H9 (cell line): ENCODE measurements around the gene POMT2. TPM values are rescaled to one million over a fixed set of nuclear protein-coding genes. Genes with fewer than 3 reads are reported as not detected.

ENCODE experiments used
- DNase-seq: peaks from one replicate; pipeline ENCODE4 v3.0.0-alpha.2; 2017
- H2AFZ ChIP-seq: one replicate; pipeline ENCODE4 v1.6.1; 2013; ENCODE audit warnings: mild to moderate bottlenecking, low read length, control low read depth, moderate library complexity
- H2AK5ac ChIP-seq: 2 replicates; pipeline ENCODE4 v1.6.1; 2013; ENCODE audit warnings: low read length, control low read depth, mixed read lengths; ENCODE audit not compliant: insufficient read length
- H2BK120ac ChIP-seq: one replicate; pipeline ENCODE4 v1.6.1; 2013; ENCODE audit warnings: low read depth, mild to moderate bottlenecking, low read length, control low read depth, inconsistent platforms; ENCODE audit not compliant: poor library complexity, severe bottlenecking
- H2BK12ac ChIP-seq: 2 replicates; pipeline ENCODE4 v1.6.1; 2013; ENCODE audit warnings: low read length, control low read depth, mixed read lengths, low read depth; ENCODE audit not compliant: insufficient read length
- H2BK15ac ChIP-seq: 2 replicates; pipeline ENCODE4 v1.6.1; 2013; ENCODE audit warnings: low read depth, low read length, control low read depth
- H2BK20ac ChIP-seq: one replicate; pipeline ENCODE4 v1.6.1; 2013; ENCODE audit warnings: low read depth, mild to moderate bottlenecking, low read length, control low read depth, inconsistent platforms; ENCODE audit not compliant: poor library complexity, severe bottlenecking
- H2BK5ac ChIP-seq: 2 replicates; pipeline ENCODE4 v1.6.1; 2013; ENCODE audit warnings: low read length, control low read depth, mixed read lengths; ENCODE audit not compliant: insufficient read length
- H3K14ac ChIP-seq: 2 replicates; pipeline ENCODE4 v1.6.1; 2013; ENCODE audit warnings: low read length, control low read depth; ENCODE audit not compliant: insufficient read depth
- H3K18ac ChIP-seq: 2 replicates; pipeline ENCODE4 v1.6.1; 2013; ENCODE audit warnings: low read depth, mild to moderate bottlenecking, mixed read lengths, low read length, control low read depth; ENCODE audit not compliant: insufficient read length
- H3K23ac ChIP-seq: 2 replicates; pipeline ENCODE4 v1.6.1; 2013; ENCODE audit warnings: low read length, control low read depth, mixed read lengths, low read depth; ENCODE audit not compliant: insufficient read length
- H3K23me2 ChIP-seq: 2 replicates; pipeline ENCODE4 v1.6.1; 2013; ENCODE audit warnings: low read depth, mild to moderate bottlenecking, mixed read lengths, low read length, control low read depth; ENCODE audit not compliant: insufficient read length, poor library complexity, severe bottlenecking
- H3K27ac ChIP-seq: 2 replicates; pipeline ENCODE4 v1.5.1; 2013; ENCODE audit warnings: low read length, control low read depth, mixed read lengths, low read depth; ENCODE audit not compliant: insufficient read length
- H3K27me3 ChIP-seq: 2 replicates; pipeline ENCODE4 v1.6.1; 2013; ENCODE audit warnings: low read length, control low read depth, inconsistent platforms; ENCODE audit not compliant: insufficient read depth
- H3K4ac ChIP-seq: 2 replicates; pipeline ENCODE4 v1.6.1; 2013; ENCODE audit warnings: low read depth, mild to moderate bottlenecking, control low read depth, inconsistent platforms, low read length, moderate library complexity
- H3K4me1 ChIP-seq: 2 replicates; pipeline ENCODE4 v1.6.1; 2013; ENCODE audit warnings: low read length, control low read depth, inconsistent platforms; ENCODE audit not compliant: insufficient read depth
- H3K4me2 ChIP-seq: 2 replicates; pipeline ENCODE4 v1.6.1; 2013; ENCODE audit warnings: low read length, control low read depth, mixed read lengths; ENCODE audit not compliant: insufficient read length, insufficient read depth
- H3K56ac ChIP-seq: 2 replicates; pipeline ENCODE4 v1.6.1; 2013; ENCODE audit warnings: low read depth, mild to moderate bottlenecking, mixed read lengths, low read length, control low read depth; ENCODE audit not compliant: insufficient read length
- H3K79me1 ChIP-seq: 2 replicates; pipeline ENCODE4 v1.6.1; 2013; ENCODE audit warnings: low read depth, mild to moderate bottlenecking, moderate library complexity, low read length, control low read depth, inconsistent platforms; ENCODE audit not compliant: insufficient read depth, poor library complexity, severe bottlenecking
- H3K79me2 ChIP-seq: 2 replicates; pipeline ENCODE4 v1.6.1; 2013; ENCODE audit warnings: low read length, control low read depth, inconsistent platforms; ENCODE audit not compliant: insufficient read depth
- H3K9ac ChIP-seq: 2 replicates; pipeline ENCODE4 v1.6.1; 2013; ENCODE audit warnings: low read length, control low read depth, mixed read lengths; ENCODE audit not compliant: insufficient read length; ENCODE audit errors: extremely low read depth
- H3K9me3 ChIP-seq: one replicate; pipeline ENCODE4 v1.6.1; 2013; ENCODE audit warnings: low read depth, low read length, inconsistent platforms; ENCODE audit not compliant: control insufficient read depth
- H3T11ph ChIP-seq: one replicate; pipeline ENCODE4 v1.6.1; 2013; ENCODE audit warnings: mild to moderate bottlenecking, low read length, control low read depth, inconsistent platforms
- H4K20me1 ChIP-seq: one replicate; pipeline ENCODE4 v1.6.1; 2013; ENCODE audit not compliant: control insufficient read depth, insufficient read length, insufficient read depth
- H4K5ac ChIP-seq: 2 replicates; pipeline ENCODE4 v1.6.1; 2013; ENCODE audit warnings: low read depth, mild to moderate bottlenecking, mixed read lengths, low read length, control low read depth; ENCODE audit not compliant: insufficient read length
- H4K8ac ChIP-seq: replicated peaks from 2 replicates; pipeline ENCODE4 v1.6.1; 2013; ENCODE audit warnings: low read length, control low read depth, mixed read lengths, low read depth; ENCODE audit not compliant: insufficient read length
- H4K91ac ChIP-seq: 2 replicates; pipeline ENCODE4 v1.6.1; 2013; ENCODE audit warnings: low read depth, mild to moderate bottlenecking, moderate library complexity, mixed read lengths, low read length, control low read depth; ENCODE audit not compliant: insufficient read length
- H3K27ac Mint-ChIP-seq, 3 experiments: 2 replicates in 2 of 3; 3 replicates in 1 of 3; pipeline ENCODE4 v1.8.0; 2020 to 2021; ENCODE audit warnings: mixed read lengths in 3 of 3, mild to moderate bottlenecking in 1 of 3, moderate library complexity in 1 of 3
- H3K27me3 Mint-ChIP-seq: 2 replicates; pipeline ENCODE4 v1.8.0; 2021; ENCODE audit warnings: low read depth, mild to moderate bottlenecking, moderate library complexity, mixed read lengths
- H3K36me3 Mint-ChIP-seq, 3 experiments: 2 replicates in 2 of 3; 3 replicates in 1 of 3; pipeline ENCODE4 v1.8.0; 2020 to 2021; ENCODE audit warnings: low read depth in 3 of 3, mixed read lengths in 3 of 3; ENCODE audit not compliant: insufficient read depth in 1 of 3
- H3K4me1 Mint-ChIP-seq, 2 experiments: 2 replicates each; pipeline ENCODE4 v1.8.0; 2020; ENCODE audit warnings: mixed read lengths in 2 of 2
- H3K4me3 Mint-ChIP-seq, 2 experiments: 2 replicates in 1 of 2; 3 replicates in 1 of 2; pipeline ENCODE4 v1.8.0; 2020 to 2021; ENCODE audit warnings: mild to moderate bottlenecking in 2 of 2, mixed read lengths in 2 of 2, moderate library complexity in 1 of 2
- H3K9me3 Mint-ChIP-seq, 2 experiments: 2 replicates in 1 of 2; 3 replicates in 1 of 2; pipeline ENCODE4 v1.8.0; 2020; ENCODE audit warnings: mild to moderate bottlenecking in 2 of 2, mixed read lengths in 2 of 2, moderate library complexity in 1 of 2
- WGBS: extraction: QIAGEN DNeasy Blood & Tissue Kit; methylation state at CpG from one replicate; pipeline ENCODE4 v1.1.7; 2013; ENCODE audit warnings: missing lambda C conversion rate, low lambda C conversion rate, mixed read lengths; ENCODE audit not compliant: insufficient read length; ENCODE audit errors: extremely low coverage; 5-methylcytosine and 5-hydroxymethylcytosine counted together
- total RNA-seq: library from RNA; stranded (reverse); gene quantifications from 2 replicates; pipeline ENCODE4 v1.2.1, GENCODE V29; 2021
- TF ChIP-seq, protein P1 (sequence below): fragments of 200-600 bp; sonication (generic); conservative IDR thresholded peaks from 3 replicates; pipeline ENCODE4 v1.8.0; 2021; ENCODE audit warnings: antibody characterized with exemption, mild to moderate bottlenecking

Gene POMT2
- total RNA-seq, 1 experiment from 2014 or later, result 25.2 TPM

DNA sequence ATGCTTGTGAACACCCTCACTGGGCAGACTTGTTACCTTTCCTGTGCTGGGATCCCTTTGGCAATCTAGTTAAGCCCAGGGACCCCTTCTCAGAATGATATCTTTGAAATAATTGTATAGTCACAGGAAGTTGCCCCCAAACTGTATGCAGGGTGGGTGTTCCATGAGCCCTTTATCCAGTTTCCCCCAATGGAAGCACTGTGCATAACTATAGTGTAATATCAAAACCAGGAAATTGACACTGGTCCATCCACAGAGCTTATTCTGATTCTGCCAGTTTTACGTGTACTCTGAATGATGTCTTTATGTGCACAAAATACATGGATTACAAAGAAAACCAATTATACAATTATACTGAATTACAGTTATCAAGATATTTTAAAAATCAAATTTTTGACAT lies 73.9 kb downstream of the POMT2 start:
- H3K79me2 ChIP-seq, result no peaks in the 10 kb centered on the region
- Mint-ChIP-seq H3K27me3 (no peaks in the 10 kb centered on the region), H3K36me3 (no peaks in the 10 kb centered on the region; a peak in 1 of 7 replicates)

More for the DNA sequence above, 73.9 kb downstream of the POMT2 start:
- no peak overlapping the region for H2BK12ac ChIP-seq
- no peak overlapping the region for H3K4me2 ChIP-seq
- H3K27ac ChIP-seq, result no peak overlapping the region
- H4K5ac ChIP-seq, result no peak overlapping the region
- WGBS, result no CpG with 5 or more reads among the region's 1 CpG
- no peak overlapping the region for H4K91ac ChIP-seq
- no peak overlapping the region for H3K18ac ChIP-seq
- H4K20me1 ChIP-seq, result peaks cover 2% of the 10 kb centered on the region
- DNase-seq, result no peak
- H3K4me1 ChIP-seq, result no peaks in the 10 kb centered on the region
- no peaks in the 10 kb centered on the region for H3K27me3 ChIP-seq
- no peak overlapping the region for H3K23ac ChIP-seq
- no peak overlapping the region for H4K8ac ChIP-seq
- Mint-ChIP-seq H3K9me3 (no peaks in the 10 kb centered on the region), H3K27ac (no peak overlapping the region), H3K4me1 (no peaks in the 10 kb centered on the region), H3K4me3 (no peak overlapping the region)
- H2AFZ ChIP-seq, result no peak overlapping the region
- H3K14ac ChIP-seq, result no peak overlapping the region
- no peak overlapping the region for H2BK120ac ChIP-seq
- TF ChIP-seq, protein P1, sequence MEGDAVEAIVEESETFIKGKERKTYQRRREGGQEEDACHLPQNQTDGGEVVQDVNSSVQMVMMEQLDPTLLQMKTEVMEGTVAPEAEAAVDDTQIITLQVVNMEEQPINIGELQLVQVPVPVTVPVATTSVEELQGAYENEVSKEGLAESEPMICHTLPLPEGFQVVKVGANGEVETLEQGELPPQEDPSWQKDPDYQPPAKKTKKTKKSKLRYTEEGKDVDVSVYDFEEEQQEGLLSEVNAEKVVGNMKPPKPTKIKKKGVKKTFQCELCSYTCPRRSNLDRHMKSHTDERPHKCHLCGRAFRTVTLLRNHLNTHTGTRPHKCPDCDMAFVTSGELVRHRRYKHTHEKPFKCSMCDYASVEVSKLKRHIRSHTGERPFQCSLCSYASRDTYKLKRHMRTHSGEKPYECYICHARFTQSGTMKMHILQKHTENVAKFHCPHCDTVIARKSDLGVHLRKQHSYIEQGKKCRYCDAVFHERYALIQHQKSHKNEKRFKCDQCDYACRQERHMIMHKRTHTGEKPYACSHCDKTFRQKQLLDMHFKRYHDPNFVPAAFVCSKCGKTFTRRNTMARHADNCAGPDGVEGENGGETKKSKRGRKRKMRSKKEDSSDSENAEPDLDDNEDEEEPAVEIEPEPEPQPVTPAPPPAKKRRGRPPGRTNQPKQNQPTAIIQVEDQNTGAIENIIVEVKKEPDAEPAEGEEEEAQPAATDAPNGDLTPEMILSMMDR, result no peak
- H2BK20ac ChIP-seq, result no peak overlapping the region
- H3T11ph ChIP-seq, result no peak overlapping the region
- no peaks in the 10 kb centered on the region for H3K23me2 ChIP-seq
- no peak overlapping the region for H3K4ac ChIP-seq
- H3K9me3 ChIP-seq, result no peaks in the 10 kb centered on the region
- no peak overlapping the region for H2BK5ac ChIP-seq
- no peak overlapping the region for H3K56ac ChIP-seq
- H3K9ac ChIP-seq, result no peak overlapping the region
- H2AK5ac ChIP-seq, result no peak overlapping the region
- no peak overlapping the region for H2BK15ac ChIP-seq
- no peaks in the 10 kb centered on the region for H3K79me1 ChIP-seq
